ENCODE results near the gene NUTM1.

- peak in 1 of 4 donors; percentile 4 for TF ChIP-seq POLR2AphosphoS5 (IDR thresholded peaks at IDR 0.05)
- TF ChIP-seq CTCF (IDR thresholded peaks at IDR 0.05): no peak
- TF ChIP-seq POLR2A (IDR thresholded peaks at IDR 0.05): no peak
- no peak for TF ChIP-seq EP300 (IDR thresholded peaks at IDR 0.05)
These were observed 23.4 kb downstream of the NUTM1 start for GRCh38 chr15:34366271-34367065.
